Immature natural killer cell (primary cell): ENCODE measurements around the gene NLK. TPM values are rescaled to one million over a fixed set of nuclear protein-coding genes. Genes with fewer than 3 reads are reported as not detected.
A peak's percentile ranks its signal among the peaks of the same experiment; 100 is the strongest.
"Not testable (repeated sequence)": the region's sequence is repeated elsewhere in the genome, so short reads cannot be mapped to it uniquely, and the experiment has no call there.

Source experiments
- DNase-seq, 3 donors: peaks; one replicate each; pipeline ENCODE4 v3.0.0; 2022; ENCODE audit warnings: mixed read lengths in 1 of 3
- H3K27ac Mint-ChIP-seq, 6 donors: one replicate each; pipeline ENCODE4 v1.8.0; 2020; ENCODE audit warnings: mixed read lengths in 6 of 6, mild to moderate bottlenecking in 5 of 6, inconsistent platforms in 4 of 6, moderate library complexity in 3 of 6
- H3K27me3 Mint-ChIP-seq, 3 donors: one replicate each; pipeline ENCODE4 v1.8.0; 2020 to 2021; ENCODE audit warnings: low read depth in 3 of 3, mild to moderate bottlenecking in 3 of 3, mixed read lengths in 3 of 3, moderate library complexity in 3 of 3, inconsistent platforms in 1 of 3
- H3K36me3 Mint-ChIP-seq, 3 donors: one replicate each; pipeline ENCODE4 v1.8.0; 2020; ENCODE audit warnings: mixed read lengths in 3 of 3, inconsistent platforms in 2 of 3, mild to moderate bottlenecking in 2 of 3
- H3K4me1 Mint-ChIP-seq, 2 donors: one replicate each; pipeline ENCODE4 v1.8.0; 2020; ENCODE audit warnings: inconsistent platforms in 2 of 2, mild to moderate bottlenecking in 2 of 2, mixed read lengths in 2 of 2, moderate library complexity in 1 of 2
- H3K4me3 Mint-ChIP-seq, 5 donors: one replicate each; pipeline ENCODE4 v1.8.0; 2020; ENCODE audit warnings: mild to moderate bottlenecking in 5 of 5, mixed read lengths in 5 of 5, inconsistent platforms in 3 of 5, moderate library complexity in 3 of 5
- H3K9me3 Mint-ChIP-seq, 6 donors: one replicate each; pipeline ENCODE4 v1.8.0; 2020; ENCODE audit warnings: mild to moderate bottlenecking in 6 of 6, mixed read lengths in 6 of 6, inconsistent platforms in 4 of 6, moderate library complexity in 3 of 6
- polyA plus RNA-seq, 3 donors: library from polyadenylated mRNA; unstranded; fragments of 300-500 nt; fragmentation: Illumina TruSeq; gene quantifications; one replicate each; pipeline ENCODE4 v1.2.3, GENCODE V29; 2021

NLK gene
- 1 to 10 TPM in 2 of 3 donors, under 1 TPM in 1; 0.06 to 2.8 (median 2.3) TPM for polyA plus RNA-seq

- Mint-ChIP-seq H3K4me3 (peak within 1 kb of the TSS; percentile 82 to 90 (median 86)), H3K9me3 (no peaks in the 10 kb centered on the region), H3K4me1 (peaks cover 68 to 72% of the 10 kb centered on the region in 2 donors)
Measured at GRCh38 chr17:28042657-28042720, at the start of gene NLK. TSS of gene NLK (plus strand) at chr17:28042677. CDS start at chr17:28042874, 197 bp downstream.

GRCh38 chr17:27993161-27993695 lies 49.2 kb upstream of the NLK start:
- no peak overlapping the region for H3K27ac Mint-ChIP-seq
- H3K4me1 Mint-ChIP-seq, result no peaks in the 10 kb centered on the region
- no peaks in the 10 kb centered on the region for H3K36me3 Mint-ChIP-seq
- no peak overlapping the region for H3K4me3 Mint-ChIP-seq
- DNase-seq, result no peak
- H3K27me3 Mint-ChIP-seq, result peaks cover 0 to 5% (median 3%) of the 10 kb centered on the region in 3 donors
- H3K9me3 Mint-ChIP-seq, result no peaks in the 10 kb centered on the region

More at GRCh38 chr17:28042657-28042720, at the start of gene NLK:
- H3K36me3 Mint-ChIP-seq, result no peaks in the 10 kb centered on the region
- DNase-seq, result no peak
- peaks cover 5 to 9% (median 9%) of the 10 kb centered on the region in 3 donors for H3K27me3 Mint-ChIP-seq
- H3K27ac Mint-ChIP-seq, result peak within 1 kb of the TSS; percentile 87 to 92 (median 88)

DNA sequence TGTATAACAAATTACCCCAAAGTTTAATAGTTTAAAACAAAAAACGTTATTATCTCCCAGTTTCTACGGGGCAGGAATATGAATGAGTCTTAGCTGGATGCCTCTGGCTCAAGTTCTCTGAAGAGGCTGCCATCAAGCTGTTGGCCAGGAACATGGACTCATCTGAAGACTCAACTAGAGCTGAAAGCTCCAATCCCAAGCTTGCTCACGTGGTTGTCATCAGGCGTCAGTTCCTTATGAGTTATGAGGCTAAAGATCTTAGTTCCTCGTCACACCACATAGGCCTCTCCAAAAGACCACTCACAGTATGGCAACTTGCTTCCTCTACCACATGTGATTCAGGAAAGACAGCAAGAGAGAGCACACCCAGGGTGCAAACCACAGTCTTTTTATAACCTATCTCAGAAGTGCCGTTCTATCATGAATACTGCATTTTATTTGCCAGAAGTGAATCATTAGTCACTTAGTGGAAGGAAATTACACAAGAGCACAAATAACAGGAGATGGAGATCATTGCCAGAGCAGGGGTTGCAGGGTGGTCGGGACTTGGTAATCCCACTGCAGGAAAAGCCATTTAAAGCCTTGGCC lies 48.7 kb upstream of the NLK start:
- H3K27ac Mint-ChIP-seq, result no peak overlapping the region
- no peak for DNase-seq
- no peaks in the 10 kb centered on the region for H3K9me3 Mint-ChIP-seq
- peaks cover under 1 to 5% (median 3%) of the 10 kb centered on the region in 3 donors for H3K27me3 Mint-ChIP-seq
- no peaks in the 10 kb centered on the region for H3K4me1 Mint-ChIP-seq
- H3K36me3 Mint-ChIP-seq, result no peaks in the 10 kb centered on the region
- no peak overlapping the region for H3K4me3 Mint-ChIP-seq

GRCh38 chr17:27994586-27994985 lies 47.9 kb upstream of the NLK start:
- H3K27ac Mint-ChIP-seq, result no peak overlapping the region
- H3K27me3 Mint-ChIP-seq, result peaks cover 2 to 5% (median 5%) of the 10 kb centered on the region in 3 donors
- H3K9me3 Mint-ChIP-seq, result no peaks in the 10 kb centered on the region
- H3K4me3 Mint-ChIP-seq, result no peak overlapping the region
- H3K4me1 Mint-ChIP-seq, result no peaks in the 10 kb centered on the region
- no peak for DNase-seq
- H3K36me3 Mint-ChIP-seq, result no peaks in the 10 kb centered on the region

GRCh38 chr17:27995554-27995953 lies 46.9 kb upstream of the NLK start:
- H3K27ac Mint-ChIP-seq, result no peak overlapping the region
- no peaks in the 10 kb centered on the region for H3K4me1 Mint-ChIP-seq
- H3K4me3 Mint-ChIP-seq, result no peak overlapping the region
- H3K9me3 Mint-ChIP-seq, result no peaks in the 10 kb centered on the region
- H3K27me3 Mint-ChIP-seq, result peaks cover 4 to 5% (median 5%) of the 10 kb centered on the region in 3 donors
- H3K36me3 Mint-ChIP-seq, result no peaks in the 10 kb centered on the region
- DNase-seq, result no peak

DNA sequence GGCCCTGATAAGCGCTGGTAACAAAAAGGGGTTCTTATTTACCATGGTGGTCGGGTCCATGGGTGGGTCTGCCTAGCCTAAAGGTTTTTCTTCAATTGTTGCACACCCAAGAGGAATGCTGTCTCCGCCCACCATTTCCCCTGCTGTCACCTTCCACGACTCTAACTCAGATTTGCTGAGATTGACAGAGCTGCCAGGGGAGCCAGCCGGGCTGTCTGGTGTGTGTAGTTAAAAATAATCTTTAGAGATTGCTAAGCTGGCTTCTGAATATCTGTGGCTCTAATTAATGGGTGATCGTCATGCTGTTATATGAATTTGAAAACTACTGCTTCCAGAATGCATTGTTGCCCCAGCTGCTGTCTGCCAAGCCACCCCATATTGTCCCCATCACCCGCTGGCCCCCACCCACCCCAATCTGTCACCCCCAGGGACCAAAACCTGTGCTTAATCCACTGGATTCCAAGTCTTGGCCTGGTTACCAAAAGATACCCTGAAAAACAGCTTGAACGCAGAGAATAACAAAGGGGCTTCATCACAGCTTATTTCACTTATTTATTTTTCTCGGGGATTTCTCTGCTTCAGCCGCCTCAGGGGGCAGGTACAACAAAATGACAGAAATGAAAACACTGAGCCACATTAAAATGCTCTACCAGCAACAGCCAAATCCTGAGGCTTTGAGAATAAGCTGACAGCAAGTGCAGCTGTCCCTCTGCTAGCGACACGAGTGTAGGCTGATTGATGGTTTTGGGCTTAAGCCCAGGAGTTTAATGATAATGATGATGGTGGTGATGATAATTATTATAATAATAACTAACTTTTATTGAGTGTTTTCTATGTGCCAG lies 46.1 kb upstream of the NLK start:
- DNase-seq, result no peak
- H3K36me3 Mint-ChIP-seq, result no peaks in the 10 kb centered on the region
- H3K4me3 Mint-ChIP-seq, result no peak overlapping the region
- peaks cover 5% of the 10 kb centered on the region in 3 donors for H3K27me3 Mint-ChIP-seq
- no peaks in the 10 kb centered on the region for H3K4me1 Mint-ChIP-seq
- no peaks in the 10 kb centered on the region for H3K9me3 Mint-ChIP-seq
- no peak overlapping the region for H3K27ac Mint-ChIP-seq

DNA sequence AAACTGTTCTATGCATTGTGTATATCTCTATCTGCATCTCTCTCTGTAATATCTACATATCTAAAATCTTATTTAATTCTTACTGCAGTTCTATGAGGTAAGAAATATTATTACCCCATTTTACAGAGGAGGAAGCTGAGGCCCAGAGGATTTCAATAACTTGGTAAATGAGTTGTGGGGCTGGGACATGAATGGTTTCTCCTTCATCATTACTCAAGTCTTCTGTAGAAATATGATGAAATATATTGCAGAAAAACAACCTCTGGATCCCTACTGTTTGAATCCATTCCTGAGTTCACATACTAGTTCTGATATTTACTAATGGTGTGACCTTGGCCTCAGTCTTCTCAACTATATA lies 45.5 kb upstream of the NLK start:
- H3K4me1 Mint-ChIP-seq, result no peaks in the 10 kb centered on the region

GRCh38 chr17:27997522-27997921 lies 45.0 kb upstream of the NLK start:
- no peak for DNase-seq
- H3K27me3 Mint-ChIP-seq, result peaks cover 5% of the 10 kb centered on the region in 3 donors
- H3K27ac Mint-ChIP-seq, result no peak overlapping the region
- H3K4me3 Mint-ChIP-seq, result no peak overlapping the region
- H3K36me3 Mint-ChIP-seq, result no peaks in the 10 kb centered on the region
- no peaks in the 10 kb centered on the region for H3K9me3 Mint-ChIP-seq
- H3K4me1 Mint-ChIP-seq, result no peaks in the 10 kb centered on the region

More for the DNA sequence above, 45.5 kb upstream of the NLK start:
- H3K9me3 Mint-ChIP-seq, result no peaks in the 10 kb centered on the region
- H3K4me3 Mint-ChIP-seq, result no peak overlapping the region
- peaks cover 5% of the 10 kb centered on the region in 3 donors for H3K27me3 Mint-ChIP-seq
- no peak for DNase-seq
- H3K27ac Mint-ChIP-seq, result no peak overlapping the region
- no peaks in the 10 kb centered on the region for H3K36me3 Mint-ChIP-seq

- peaks cover 5 to 10% (median 5%) of the 10 kb centered on the region in 3 donors for H3K27me3 Mint-ChIP-seq
- no peaks in the 10 kb centered on the region for H3K4me1 Mint-ChIP-seq
- H3K9me3 Mint-ChIP-seq, result no peaks in the 10 kb centered on the region
- H3K27ac Mint-ChIP-seq, result no peak overlapping the region
- H3K36me3 Mint-ChIP-seq, result no peaks in the 10 kb centered on the region
- no peak for DNase-seq
- H3K4me3 Mint-ChIP-seq, result no peak overlapping the region
Measured at GRCh38 chr17:28001149-28001548, 41.3 kb upstream of the NLK start.

- H3K4me3 Mint-ChIP-seq, result no peak overlapping the region
- DNase-seq, result no peak
- H3K9me3 Mint-ChIP-seq, result no peaks in the 10 kb centered on the region
Measured at GRCh38 chr17:28004344-28004743, 38.1 kb upstream of the NLK start.

GRCh38 chr17:28007925-28008324 lies 34.6 kb upstream of the NLK start:
- not testable (repeated sequence) for H3K4me3 Mint-ChIP-seq, H3K36me3 Mint-ChIP-seq, DNase-seq, H3K27ac Mint-ChIP-seq, H3K4me1 Mint-ChIP-seq, H3K9me3 Mint-ChIP-seq
- peaks cover 0 to 12% (median 3%) of the 10 kb centered on the region in 3 donors for H3K27me3 Mint-ChIP-seq

More at GRCh38 chr17:28004344-28004743, 38.1 kb upstream of the NLK start:
- Mint-ChIP-seq H3K4me1 (no peaks in the 10 kb centered on the region), H3K27ac (no peak overlapping the region), H3K36me3 (no peaks in the 10 kb centered on the region), H3K27me3 (peaks cover 0 to 16% (median under 1%) of the 10 kb centered on the region in 3 donors)

DNA sequence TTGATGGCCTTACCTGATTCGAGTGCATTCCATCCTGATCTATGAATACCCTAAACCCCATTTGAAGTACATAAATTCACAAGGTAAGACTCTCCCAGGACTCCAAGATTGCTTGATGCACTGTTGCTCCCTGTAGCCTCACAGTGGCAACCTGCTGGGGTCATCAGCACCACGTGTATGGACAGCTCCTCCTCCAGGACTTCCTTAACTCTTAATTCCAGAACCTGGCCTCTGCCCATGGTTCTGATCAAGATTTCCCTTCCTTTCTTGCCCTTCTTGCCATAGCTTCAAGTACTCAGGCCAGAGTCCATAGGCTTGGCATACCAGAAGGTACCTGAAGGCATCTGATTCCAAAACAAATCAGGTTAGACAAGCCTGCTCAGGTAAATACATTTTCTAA lies 34.0 kb upstream of the NLK start:
- Mint-ChIP-seq H3K4me1 (no peaks in the 10 kb centered on the region), H3K27me3 (peaks cover 0 to 12% (median 3%) of the 10 kb centered on the region in 3 donors), H3K9me3 (no peaks in the 10 kb centered on the region), H3K36me3 (no peaks in the 10 kb centered on the region), H3K4me3 (no peak overlapping the region), H3K27ac (no peak overlapping the region)
- no peak for DNase-seq

- Mint-ChIP-seq H3K4me3 (no peak overlapping the region), H3K27ac (no peak overlapping the region), H3K4me1 (no peaks in the 10 kb centered on the region), H3K27me3 (peaks cover 0 to 13% (median 6%) of the 10 kb centered on the region in 3 donors), H3K36me3 (no peaks in the 10 kb centered on the region), H3K9me3 (no peaks in the 10 kb centered on the region)
- DNase-seq, result no peak
Measured at GRCh38 chr17:28010406-28010805, 32.1 kb upstream of the NLK start.

GRCh38 chr17:28018439-28019070 lies 23.9 kb upstream of the NLK start:
- no peak overlapping the region for H3K27ac Mint-ChIP-seq
- no peaks in the 10 kb centered on the region for H3K36me3 Mint-ChIP-seq
- DNase-seq, result no peak
- H3K4me3 Mint-ChIP-seq, result no peak overlapping the region
- no peaks in the 10 kb centered on the region for H3K9me3 Mint-ChIP-seq
- no peaks in the 10 kb centered on the region for H3K4me1 Mint-ChIP-seq
- H3K27me3 Mint-ChIP-seq, result peaks cover 0 to 9% (median 8%) of the 10 kb centered on the region in 3 donors
